Panc1 (cell line): ENCODE results near the gene ADAM22. TPM values are rescaled to one million over a fixed set of nuclear protein-coding genes. Genes with fewer than 3 reads are reported as not detected.
"Not testable (repeated sequence)": the region's sequence is repeated elsewhere in the genome, so short reads cannot be mapped to it uniquely, and the experiment has no call there.

Source experiments
- ATAC-seq: fragments of 200-7000 bp; cut with Tn5 transposase; 2 replicates; pipeline ENCODE4 v1.9.1; 2020; ENCODE audit warnings: mild to moderate bottlenecking, moderate library complexity
- BruUV-seq: library from RNA; stranded (reverse); fragments of 400-500 nt; replicated peaks from 2 replicates; lab custom pipeline; 2021; lab: Mats Ljungman, UMichigan
- CTCF ChIA-PET: fragments of 300-600 bp; sonication (Branson Sonifier 250); formaldehyde crosslinking; loops from one replicate; lab custom pipeline; 2022; ENCODE audit warnings: antibody characterized with exemption; lab: Charles Lee
- POLR2A ChIA-PET: fragments of 300-600 bp; sonication (Branson Sonifier 250); formaldehyde crosslinking; loops from one replicate; lab custom pipeline; 2022; ENCODE audit warnings: antibody characterized with exemption; lab: Charles Lee
- DNase-seq: peaks from one replicate; pipeline ENCODE4 v3.0.0-alpha.2; 2010; ENCODE audit warnings: low read depth, low spot score
- H3K27ac ChIP-seq: 2 replicates; pipeline ENCODE4 v1.5.1; 2011; ENCODE audit warnings: mild to moderate bottlenecking, low read length, inconsistent platforms
- H3K27me3 ChIP-seq: fragments of 200-500 bp; sonication (Bioruptor generic); 2 replicates; pipeline ENCODE4 v1.6.0; 2014; ENCODE audit warnings: low read length, inconsistent platforms; ENCODE audit not compliant: control insufficient read depth, insufficient read depth
- H3K36me3 ChIP-seq: fragments of 200-500 bp; sonication (Bioruptor generic); 2 replicates; pipeline ENCODE4 v1.5.1; 2014; ENCODE audit warnings: inconsistent platforms, mild to moderate bottlenecking, low read length, moderate library complexity; ENCODE audit not compliant: control insufficient read depth, insufficient read depth
- H3K4me1 ChIP-seq: 2 replicates; pipeline ENCODE4 v1.5.1; 2011; ENCODE audit warnings: inconsistent platforms, mild to moderate bottlenecking, low read length, moderate library complexity; ENCODE audit not compliant: control insufficient read depth, insufficient read depth
- H3K4me3 ChIP-seq, 2 experiments: 2 replicates each; pipeline ENCODE4 v1.5.1; 2011 to 2012; ENCODE audit warnings: low read depth in 2 of 2, low read length in 2 of 2, mild to moderate bottlenecking in 2 of 2, inconsistent platforms in 1 of 2, moderate library complexity in 1 of 2
- H3K9me3 ChIP-seq: fragments of 200-500 bp; sonication (Bioruptor generic); 2 replicates; pipeline ENCODE4 v1.5.1; 2014; ENCODE audit warnings: low read depth, mild to moderate bottlenecking, inconsistent platforms, low read length, moderate library complexity; ENCODE audit not compliant: control insufficient read depth, insufficient read depth
- CTCF ChIP-seq: fragments of 450-650 bp; IDR thresholded peaks from 2 replicates; pipeline ENCODE4 v1.5.1; 2017; ENCODE audit warnings: mild to moderate bottlenecking
- POLR2AphosphoS5 ChIP-seq: IDR thresholded peaks from 2 replicates; pipeline ENCODE4 v1.6.1; 2012; ENCODE audit warnings: mild to moderate bottlenecking, low read depth, low read length, moderate library complexity
- REST ChIP-seq, 2 experiments: IDR thresholded peaks; 2 replicates each; pipeline ENCODE4 v1.6.1; 2011 to 2012; ENCODE audit warnings: low read depth in 2 of 2, control low read depth in 1 of 2, low read length in 1 of 2, mild to moderate bottlenecking in 1 of 2, moderate library complexity in 1 of 2; ENCODE audit not compliant: insufficient read depth in 1 of 2
- SIN3A ChIP-seq: IDR thresholded peaks from 2 replicates; pipeline ENCODE4 v1.6.1; 2012; ENCODE audit warnings: low read depth, mild to moderate bottlenecking, low read length, moderate library complexity, borderline replicate concordance; ENCODE audit not compliant: insufficient read depth
- TCF7L2 ChIP-seq: IDR thresholded peaks from 2 replicates; pipeline ENCODE4 v1.6.1; 2011; ENCODE audit warnings: mild to moderate bottlenecking, low read depth, low read length, inconsistent platforms
- in situ Hi-C: cut with HindIII; loops from 2 replicates; pipeline ENCODE4 v1.10.0; 2016; ENCODE audit warnings: low sequenced_read_pairs, low pct_unique_long_range_greater_than_20kb
- intact Hi-C: fragments of 100-400 bp; cut with micrococcal nuclease; formaldehyde crosslinking; loops from one replicate; pipeline ENCODE4 v1.10.0; 2022; ENCODE audit not compliant: unreplicated experiment
- total RNA-seq: library from RNA; stranded (reverse); gene quantifications from one replicate; pipeline ENCODE4 v1.2.1, GENCODE V29; 2021; ENCODE audit not compliant: unreplicated experiment

ADAM22 gene
- total RNA-seq, 1 experiment from 2014 or later = 4.2 TPM

GRCh38 chr7:87899255-87899654 lies 34.8 kb upstream of the ADAM22 start:
- peaks cover 56% of the 10 kb centered on the region for H3K36me3 ChIP-seq
- ATAC-seq = no peak
- in situ Hi-C loops = no loop called here
- no peaks in the 10 kb centered on the region for H3K27me3 ChIP-seq
- H3K4me1 ChIP-seq = no peaks in the 10 kb centered on the region
- H3K9me3 ChIP-seq = no peaks in the 10 kb centered on the region
- TF ChIP-seq TCF7L2 (no peak), SIN3A (no peak), POLR2AphosphoS5 (no peak), CTCF (no peak), REST (IDR thresholded peaks at IDR 0.05; ENCODE audit: insufficient read depth in 1 of 2, low read depth in 2 of 2, low read length in 1 of 2) (no peak)
- CTCF ChIA-PET = no interaction called here
- H3K4me3 ChIP-seq = no peak overlapping the region
- DNase-seq = no peak
- no peak overlapping the region for H3K27ac ChIP-seq
- intact Hi-C loops = no loop called here
- POLR2A ChIA-PET = no interaction called here
- BruUV-seq = no TSS peak

GRCh38 chr7:87907136-87907906 lies 26.7 kb upstream of the ADAM22 start:
- H3K9me3 ChIP-seq, H3K27ac ChIP-seq, CTCF ChIA-PET, H3K4me3 ChIP-seq, H3K27me3 ChIP-seq, ATAC-seq, intact Hi-C loops, H3K4me1 ChIP-seq, DNase-seq, in situ Hi-C loops: not testable (repeated sequence)
- H3K36me3 ChIP-seq = peaks cover 25% of the 10 kb centered on the region; the same call in 1 of the 2 replicates
- POLR2A ChIA-PET = interaction anchor here (0.6 kb wide), 1 partner anchor 21 kb away, joined by 13 read pairs; no protein-coding TSS in a partner anchor
- BruUV-seq = TSS peak; percentile 69

GRCh38 chr7:87908814-87909213 lies 25.2 kb upstream of the ADAM22 start:
- H3K27ac ChIP-seq, H3K4me1 ChIP-seq, ATAC-seq, DNase-seq, H3K27me3 ChIP-seq, H3K4me3 ChIP-seq, in situ Hi-C loops, POLR2A ChIA-PET, H3K9me3 ChIP-seq, CTCF ChIA-PET, BruUV-seq, intact Hi-C loops: not testable (repeated sequence)
- peaks cover 20% of the 10 kb centered on the region; the same call in 1 of the 2 replicates for H3K36me3 ChIP-seq
